ENCODE data around the gene ELAC2.
A peak's percentile ranks its signal among the peaks of the same experiment; 100 is the strongest.

ELAC2 gene

GRCh38 chr17:13016881-13017654 lies 759 bp downstream of the ELAC2 start:
- Histone ChIP-seq H3K36me3 (peaks cover 31 to 40% (median 40%) of the 10 kb centered on the region in 3 donors), H3K4me3 (peak overlapping the region; percentile 87 to 100), H3K9me3 (no peaks in the 10 kb centered on the region), H3K4me1 (peaks cover 0 to 17% (median 8%) of the 10 kb centered on the region in 4 donors), H3K27ac (peak overlapping the region; percentile 80 to 88), H3K27me3 (no peaks in the 10 kb centered on the region)
- TF ChIP-seq CTCF (IDR thresholded peaks at IDR 0.05): no peak
- intact Hi-C loops (cut with DNase I; ENCODE audit: low total_unique reads): no loop called here
- DNase-seq: no peak

GRCh38 chr17:13014801-13015200 lies 3.0 kb downstream of the ELAC2 start:
- no peak for TF ChIP-seq CTCF (IDR thresholded peaks at IDR 0.05)
- Histone ChIP-seq H3K9me3 (no peaks in the 10 kb centered on the region), H3K4me3 (no peak overlapping the region), H3K4me1 (peaks cover 0 to 17% (median 8%) of the 10 kb centered on the region in 4 donors), H3K27ac (no peak overlapping the region), H3K27me3 (no peaks in the 10 kb centered on the region), H3K36me3 (peaks cover 46 to 63% (median 61%) of the 10 kb centered on the region in 3 donors)
- intact Hi-C loops (cut with DNase I; ENCODE audit: low total_unique reads): no loop called here
- DNase-seq: peak in 1 of 2 donors; percentile 40

GRCh38 chr17:13010959-13011358 lies 6.9 kb downstream of the ELAC2 start:
- no peak for TF ChIP-seq CTCF (IDR thresholded peaks at IDR 0.05)

GRCh38 chr17:13008461-13008860 lies 9.4 kb downstream of the ELAC2 start:
- H3K36me3 ChIP-seq: peaks cover 67 to 98% (median 94%) of the 10 kb centered on the region in 3 donors
- H3K27me3 ChIP-seq: no peaks in the 10 kb centered on the region
- no peak overlapping the region for H3K27ac ChIP-seq
- TF ChIP-seq CTCF (IDR thresholded peaks at IDR 0.05): no peak
- intact Hi-C loops (cut with DNase I; ENCODE audit: low total_unique reads): loop anchor here (10.0 kb wide), 1 partner anchor 984 kb away; the partner anchor contains the start of gene MAP2K4
- no peaks in the 10 kb centered on the region for H3K9me3 ChIP-seq
- H3K4me1 ChIP-seq: no peaks in the 10 kb centered on the region
- peak in 1 of 2 donors; percentile 23 for DNase-seq
- no peak overlapping the region for H3K4me3 ChIP-seq

More at GRCh38 chr17:13010959-13011358, 6.9 kb downstream of the ELAC2 start:
- no peak overlapping the region for H3K4me3 ChIP-seq
- H3K9me3 ChIP-seq: no peaks in the 10 kb centered on the region
- intact Hi-C loops (cut with DNase I; ENCODE audit: low total_unique reads): no loop called here
- H3K27ac ChIP-seq: no peak overlapping the region
- H3K36me3 ChIP-seq: peaks cover 69 to 98% (median 91%) of the 10 kb centered on the region in 3 donors
- peak in 1 of 2 donors; percentile 29 for DNase-seq
- H3K4me1 ChIP-seq: peaks cover 0 to 3% (median 0%) of the 10 kb centered on the region in 4 donors
- no peaks in the 10 kb centered on the region for H3K27me3 ChIP-seq

GRCh38 chr17:13005530-13005929 lies 12.3 kb downstream of the ELAC2 start:
- intact Hi-C loops (cut with DNase I; ENCODE audit: low total_unique reads): loop anchor here (10.0 kb wide), 1 partner anchor 981 kb away; the partner anchor contains the start of gene MAP2K4
- peaks cover 73 to 96% (median 93%) of the 10 kb centered on the region in 3 donors for H3K36me3 ChIP-seq
- no peaks in the 10 kb centered on the region for H3K27me3 ChIP-seq
- no peak for TF ChIP-seq CTCF (IDR thresholded peaks at IDR 0.05)
- H3K4me3 ChIP-seq: no peak overlapping the region
- H3K4me1 ChIP-seq: no peaks in the 10 kb centered on the region
- DNase-seq: peak in 1 of 2 donors; percentile 31
- H3K9me3 ChIP-seq: no peaks in the 10 kb centered on the region
- no peak overlapping the region for H3K27ac ChIP-seq

Measured in tibial artery (tissue), 4 donors.